Breast epithelium (tissue), 4 donors: ENCODE results near the gene KDM4C. TPM values are rescaled to one million over a fixed set of nuclear protein-coding genes. Genes with fewer than 3 reads are reported as not detected.

ENCODE experiments used
- DNase-seq, 2 donors: peaks; one replicate each; pipeline ENCODE4 v3.0.0-alpha.2; 2019; ENCODE audit warnings: low spot score in 2 of 2
- H3K27ac ChIP-seq, 2 donors: fragments of 200-600 bp; sonication (generic) in 1 of 2; one replicate each; pipeline ENCODE4 v1.5.1; 2016 to 2019; ENCODE audit warnings: mild to moderate bottlenecking in 1 of 2
- H3K27me3 ChIP-seq, 2 donors: fragments of 200-600 bp; sonication (generic) in 1 of 2; one replicate each; pipeline versions ENCODE4 v1.5.1 to v1.6.0; 2017 to 2019; ENCODE audit warnings: control low read depth in 1 of 2, mild to moderate bottlenecking in 1 of 2
- H3K36me3 ChIP-seq: fragments of 200-600 bp; one replicate; pipeline ENCODE4 v1.5.1; 2019
- H3K4me1 ChIP-seq, 2 donors: fragments of 200-600 bp; sonication (generic); one replicate each; pipeline ENCODE4 v1.5.1; 2016 to 2019; ENCODE audit warnings: control low read depth in 1 of 2
- H3K4me3 ChIP-seq, 3 donors: fragments of 200-600 bp; sonication (generic); 1 replicate in 2 of 3; 2 replicates in 1 of 3; pipeline ENCODE4 v1.5.1; 2016 to 2019; ENCODE audit warnings: mild to moderate bottlenecking in 3 of 3, moderate library complexity in 2 of 3
- H3K9me3 ChIP-seq, 2 donors: fragments of 200-600 bp; sonication (generic) in 1 of 2; one replicate each; pipeline ENCODE4 v1.5.1; 2016 to 2019; ENCODE audit warnings: control low read depth in 1 of 2
- POLR2A ChIP-seq: fragments of 450-650 bp; IDR thresholded peaks from one replicate; pipeline ENCODE4 v1.6.1; 2016; ENCODE audit warnings: antibody characterized with exemption, mild to moderate bottlenecking, moderate library complexity
- POLR2AphosphoS5 ChIP-seq, 3 donors: sonication (generic); formaldehyde crosslinking; IDR thresholded peaks; one replicate each; pipeline ENCODE4 v1.6.1; 2017; ENCODE audit warnings: antibody characterized with exemption in 3 of 3
- intact Hi-C: fragments of 100-400 bp; cut with DNase I; formaldehyde crosslinking; loops from one replicate; pipeline ENCODE4 v1.15.1; 2023; ENCODE audit warnings: low total_unique reads
- total RNA-seq, 3 donors: library from RNA; depleted of rRNA; stranded (reverse); fragments of >200 nt; gene quantifications; one replicate each; pipeline ENCODE4 v1.1.0, GENCODE V29; 2016
- TF ChIP-seq, protein P1 (sequence below), 3 donors: fragments of 450-650 bp; IDR thresholded peaks; one replicate each; pipeline ENCODE4 v1.5.1; 2016 to 2017; ENCODE audit warnings: antibody characterized with exemption in 3 of 3, mild to moderate bottlenecking in 3 of 3, moderate library complexity in 3 of 3

KDM4C gene
- total RNA-seq, 3 donors from 2014 or later: 37.8 to 80.9 (median 60.0) TPM

DNA sequence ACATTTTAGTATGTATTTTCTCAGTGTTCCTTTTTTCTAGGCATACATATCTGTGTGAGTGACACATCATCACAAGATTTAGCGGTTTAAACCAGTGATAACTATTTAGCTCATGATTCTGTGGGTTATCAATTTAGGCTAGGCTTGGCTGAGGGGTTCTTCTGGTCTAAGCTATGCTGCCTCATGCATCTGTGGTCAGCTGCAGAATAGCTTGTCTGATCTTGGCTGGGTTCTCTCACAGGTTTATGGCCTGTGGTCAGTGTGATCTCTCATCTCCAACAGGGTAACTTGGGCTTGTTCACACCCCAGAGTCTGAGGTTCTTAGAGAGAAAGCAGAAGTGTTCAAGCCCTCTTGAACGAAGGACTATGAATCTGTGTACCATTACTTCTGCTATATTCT, 363.3 kb downstream of the KDM4C start:
- no peak overlapping the region for H3K4me3 ChIP-seq

DNA sequence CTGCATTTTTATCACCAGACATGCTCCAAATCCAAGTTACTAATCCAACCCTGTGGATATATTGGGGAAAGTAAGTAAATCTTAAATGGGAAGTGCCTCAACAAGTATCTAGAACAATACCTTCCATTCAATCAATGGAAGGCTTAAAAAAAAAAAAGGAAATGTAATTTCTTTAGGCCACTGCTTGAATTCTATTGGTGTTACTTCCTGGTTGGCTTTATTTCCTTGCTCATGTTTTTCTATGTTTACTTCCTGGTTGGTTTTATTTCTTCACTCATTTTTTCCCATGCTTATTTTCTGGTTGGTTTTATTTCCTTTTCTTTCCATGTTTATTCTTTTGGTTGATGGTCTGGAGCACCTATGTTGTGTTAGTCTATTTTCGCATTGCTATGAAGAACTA, 363.9 kb downstream of the KDM4C start:
- no peaks in the 10 kb centered on the region for H3K4me1 ChIP-seq
- no peaks in the 10 kb centered on the region for H3K27me3 ChIP-seq
- intact Hi-C loops: no loop called here
- H3K4me3 ChIP-seq: no peak overlapping the region
- TF ChIP-seq POLR2AphosphoS5 (IDR thresholded peaks at IDR 0.05) (no peak), POLR2A (no peak)
- TF ChIP-seq, protein P1, sequence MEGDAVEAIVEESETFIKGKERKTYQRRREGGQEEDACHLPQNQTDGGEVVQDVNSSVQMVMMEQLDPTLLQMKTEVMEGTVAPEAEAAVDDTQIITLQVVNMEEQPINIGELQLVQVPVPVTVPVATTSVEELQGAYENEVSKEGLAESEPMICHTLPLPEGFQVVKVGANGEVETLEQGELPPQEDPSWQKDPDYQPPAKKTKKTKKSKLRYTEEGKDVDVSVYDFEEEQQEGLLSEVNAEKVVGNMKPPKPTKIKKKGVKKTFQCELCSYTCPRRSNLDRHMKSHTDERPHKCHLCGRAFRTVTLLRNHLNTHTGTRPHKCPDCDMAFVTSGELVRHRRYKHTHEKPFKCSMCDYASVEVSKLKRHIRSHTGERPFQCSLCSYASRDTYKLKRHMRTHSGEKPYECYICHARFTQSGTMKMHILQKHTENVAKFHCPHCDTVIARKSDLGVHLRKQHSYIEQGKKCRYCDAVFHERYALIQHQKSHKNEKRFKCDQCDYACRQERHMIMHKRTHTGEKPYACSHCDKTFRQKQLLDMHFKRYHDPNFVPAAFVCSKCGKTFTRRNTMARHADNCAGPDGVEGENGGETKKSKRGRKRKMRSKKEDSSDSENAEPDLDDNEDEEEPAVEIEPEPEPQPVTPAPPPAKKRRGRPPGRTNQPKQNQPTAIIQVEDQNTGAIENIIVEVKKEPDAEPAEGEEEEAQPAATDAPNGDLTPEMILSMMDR (IDR thresholded peaks at IDR 0.05): no peak
- H3K9me3 ChIP-seq: no peaks in the 10 kb centered on the region
- H3K36me3 ChIP-seq: no peaks in the 10 kb centered on the region
- DNase-seq: no peak
- no peak overlapping the region for H3K27ac ChIP-seq

More for the DNA sequence above, 363.3 kb downstream of the KDM4C start:
- H3K27ac ChIP-seq: no peak overlapping the region
- no peaks in the 10 kb centered on the region for H3K4me1 ChIP-seq
- no peaks in the 10 kb centered on the region for H3K27me3 ChIP-seq
- intact Hi-C loops: no loop called here
- H3K36me3 ChIP-seq: no peaks in the 10 kb centered on the region
- no peaks in the 10 kb centered on the region for H3K9me3 ChIP-seq
- TF ChIP-seq POLR2AphosphoS5 (IDR thresholded peaks at IDR 0.05) (no peak), POLR2A (no peak)
- TF ChIP-seq, protein P1 (IDR thresholded peaks at IDR 0.05): no peak
- DNase-seq: no peak

DNA sequence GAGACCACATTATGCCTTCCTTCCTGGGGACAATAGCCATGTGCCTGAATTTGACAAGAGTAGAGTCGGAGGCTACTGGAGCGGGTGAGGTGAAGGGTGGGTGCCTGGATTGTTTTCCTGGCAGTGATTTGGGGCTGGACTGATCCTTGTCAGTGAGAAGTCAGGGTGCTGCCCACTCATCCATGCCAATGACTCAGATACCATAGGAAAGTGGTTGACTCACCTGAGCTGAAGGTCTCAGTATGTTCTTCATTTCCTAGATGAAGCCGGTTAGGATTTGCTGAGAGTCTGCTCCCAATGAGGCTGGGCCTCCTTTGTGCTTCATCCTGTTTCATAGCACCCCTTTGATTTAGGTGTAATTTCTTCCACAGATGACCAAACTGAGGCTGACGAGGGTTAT, 366.0 kb downstream of the KDM4C start:
- Histone ChIP-seq H3K27me3 (no peaks in the 10 kb centered on the region), H3K9me3 (no peaks in the 10 kb centered on the region), H3K36me3 (no peaks in the 10 kb centered on the region), H3K4me1 (no peaks in the 10 kb centered on the region), H3K27ac (no peak overlapping the region), H3K4me3 (no peak overlapping the region)
- TF ChIP-seq, protein P1 (IDR thresholded peaks at IDR 0.05): no peak
- TF ChIP-seq POLR2A (no peak), POLR2AphosphoS5 (IDR thresholded peaks at IDR 0.05) (no peak)
- intact Hi-C loops: no loop called here
- no peak for DNase-seq

DNA sequence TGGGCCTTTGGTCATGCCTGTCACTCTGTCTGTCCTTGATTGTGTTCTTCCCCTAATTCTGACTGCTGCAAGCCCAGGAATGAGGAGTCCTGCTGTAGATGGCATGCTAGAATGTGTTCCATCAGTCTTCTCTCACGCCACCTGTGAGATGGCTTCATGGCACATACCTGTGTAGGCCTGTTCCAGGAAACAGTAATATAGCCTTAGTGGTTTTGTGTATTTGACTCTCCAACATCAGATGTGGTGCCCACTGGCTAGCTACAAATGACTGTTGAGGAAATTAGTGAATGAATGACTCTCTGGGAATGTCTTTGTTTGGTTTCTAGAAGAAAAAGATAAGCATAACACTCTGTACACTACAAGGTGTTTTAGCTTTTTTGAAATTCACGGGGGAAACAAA, 367.5 kb downstream of the KDM4C start:
- no peak for DNase-seq

DNA sequence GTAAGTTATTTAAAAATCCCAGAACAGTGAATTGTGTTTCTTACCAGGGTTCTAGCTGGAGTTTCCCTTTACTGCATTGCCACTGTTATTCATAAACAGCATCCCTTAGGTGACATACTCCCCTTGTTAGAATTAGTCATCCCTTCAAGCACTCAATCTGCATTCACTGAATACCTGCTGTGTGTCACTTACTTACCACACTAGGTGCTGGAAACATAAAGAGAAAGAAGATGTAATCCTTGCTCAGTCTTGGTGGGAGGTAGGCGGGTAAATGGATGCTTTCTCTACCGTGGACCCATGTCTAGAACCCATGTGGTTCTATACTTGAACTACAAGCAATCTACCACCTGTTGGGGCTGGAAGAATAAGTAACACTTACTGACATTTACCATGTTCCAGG, 371.6 kb downstream of the KDM4C start:
- H3K4me1 ChIP-seq: no peaks in the 10 kb centered on the region
- no peaks in the 10 kb centered on the region for H3K36me3 ChIP-seq
- intact Hi-C loops: no loop called here
- no peak for TF ChIP-seq POLR2A
- TF ChIP-seq, protein P1 (IDR thresholded peaks at IDR 0.05): no peak
- no peak for TF ChIP-seq POLR2AphosphoS5 (IDR thresholded peaks at IDR 0.05)
- no peak for DNase-seq
- no peaks in the 10 kb centered on the region for H3K27me3 ChIP-seq
- no peak overlapping the region for H3K4me3 ChIP-seq
- no peak overlapping the region for H3K27ac ChIP-seq
- H3K9me3 ChIP-seq: no peaks in the 10 kb centered on the region

More for the DNA sequence above, 367.5 kb downstream of the KDM4C start:
- intact Hi-C loops: no loop called here
- no peak overlapping the region for H3K4me3 ChIP-seq
- no peak overlapping the region for H3K27ac ChIP-seq
- H3K27me3 ChIP-seq: no peaks in the 10 kb centered on the region
- H3K9me3 ChIP-seq: no peaks in the 10 kb centered on the region
- no peaks in the 10 kb centered on the region for H3K36me3 ChIP-seq
- TF ChIP-seq POLR2AphosphoS5 (IDR thresholded peaks at IDR 0.05) (no peak), POLR2A (no peak)
- TF ChIP-seq, protein P1 (IDR thresholded peaks at IDR 0.05): no peak
- H3K4me1 ChIP-seq: no peaks in the 10 kb centered on the region
